HG03521 (cell line): Measurements from ENCODE around the gene PLPPR3.

Source experiments
- ATAC-seq: cut with Tn5 transposase; IDR thresholded peaks from one replicate; pipeline ENCODE4 v1.9.1; 2021; ENCODE audit warnings: mild to moderate bottlenecking, moderate library complexity; ENCODE audit not compliant: unreplicated experiment

The PLPPR3 gene

GRCh38 chr19:778910-779653 lies 42.7 kb downstream of the PLPPR3 start:
- ATAC-seq = no peak

- ATAC-seq = no peak
Measured at GRCh38 chr19:776549-776948, 45.2 kb downstream of the PLPPR3 start.

- no peak for ATAC-seq
Measured at GRCh38 chr19:772730-773436, 48.9 kb downstream of the PLPPR3 start.

- ATAC-seq = no peak
Measured at GRCh38 chr19:772063-772462, 49.7 kb downstream of the PLPPR3 start.

GRCh38 chr19:771332-771785 lies 50.4 kb downstream of the PLPPR3 start:
- no peak for ATAC-seq

GRCh38 chr19:769616-770015 lies 52.1 kb downstream of the PLPPR3 start:
- no peak for ATAC-seq

GRCh38 chr19:768424-768823 lies 53.3 kb downstream of the PLPPR3 start:
- ATAC-seq = no peak

- no peak for ATAC-seq
Measured at GRCh38 chr19:765179-765738, 56.5 kb downstream of the PLPPR3 start.

- ATAC-seq = no peak
Measured at GRCh38 chr19:764301-764700, 57.5 kb downstream of the PLPPR3 start.

GRCh38 chr19:763869-764268 lies 57.9 kb downstream of the PLPPR3 start:
- no peak for ATAC-seq

- ATAC-seq = no peak
Measured at GRCh38 chr19:763181-763580, 58.6 kb downstream of the PLPPR3 start.
